Sigmoid colon (tissue), 3 donors: ENCODE results near the gene RAD51C.

Source experiments
- POLR2A ChIP-seq, 2 donors: fragments of 450-650 bp; IDR thresholded peaks; one replicate each; pipeline ENCODE4 v1.6.1; 2016; ENCODE audit warnings: antibody characterized with exemption in 2 of 2, mild to moderate bottlenecking in 2 of 2, moderate library complexity in 2 of 2
- TF ChIP-seq, protein P1 (sequence below), 4 experiments: fragments of 450-650 bp in 3 of 4; fragments of 200-600 bp in 1 of 4; IDR thresholded peaks; one replicate each; pipeline ENCODE4 v1.5.1; 2016 to 2019; ENCODE audit warnings: antibody characterized with exemption in 4 of 4, mild to moderate bottlenecking in 3 of 4, moderate library complexity in 2 of 4

DNA sequence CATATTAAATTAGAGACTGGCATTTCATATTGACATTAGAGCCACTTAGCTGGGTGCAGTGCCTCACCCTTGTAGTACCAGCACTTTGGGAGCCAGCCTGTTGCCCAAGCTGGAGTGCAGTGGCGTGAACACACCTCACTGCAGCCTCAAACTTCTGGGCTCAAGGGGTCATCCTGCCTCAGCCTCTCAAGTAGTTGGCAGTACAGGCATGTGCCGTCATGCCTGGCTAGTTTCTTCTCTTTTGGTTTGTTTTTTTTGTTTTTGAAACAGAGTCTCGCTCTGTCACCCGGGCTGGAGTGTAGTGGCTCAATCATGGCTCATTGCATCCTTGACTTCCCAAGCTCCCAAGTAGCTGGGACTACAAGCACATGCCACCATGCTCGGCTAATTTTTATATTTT is 72.0 kb downstream of the RAD51C start:
- TF ChIP-seq, protein P1, sequence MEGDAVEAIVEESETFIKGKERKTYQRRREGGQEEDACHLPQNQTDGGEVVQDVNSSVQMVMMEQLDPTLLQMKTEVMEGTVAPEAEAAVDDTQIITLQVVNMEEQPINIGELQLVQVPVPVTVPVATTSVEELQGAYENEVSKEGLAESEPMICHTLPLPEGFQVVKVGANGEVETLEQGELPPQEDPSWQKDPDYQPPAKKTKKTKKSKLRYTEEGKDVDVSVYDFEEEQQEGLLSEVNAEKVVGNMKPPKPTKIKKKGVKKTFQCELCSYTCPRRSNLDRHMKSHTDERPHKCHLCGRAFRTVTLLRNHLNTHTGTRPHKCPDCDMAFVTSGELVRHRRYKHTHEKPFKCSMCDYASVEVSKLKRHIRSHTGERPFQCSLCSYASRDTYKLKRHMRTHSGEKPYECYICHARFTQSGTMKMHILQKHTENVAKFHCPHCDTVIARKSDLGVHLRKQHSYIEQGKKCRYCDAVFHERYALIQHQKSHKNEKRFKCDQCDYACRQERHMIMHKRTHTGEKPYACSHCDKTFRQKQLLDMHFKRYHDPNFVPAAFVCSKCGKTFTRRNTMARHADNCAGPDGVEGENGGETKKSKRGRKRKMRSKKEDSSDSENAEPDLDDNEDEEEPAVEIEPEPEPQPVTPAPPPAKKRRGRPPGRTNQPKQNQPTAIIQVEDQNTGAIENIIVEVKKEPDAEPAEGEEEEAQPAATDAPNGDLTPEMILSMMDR (IDR thresholded peaks at IDR 0.05) = no peak
- TF ChIP-seq POLR2A (IDR thresholded peaks at IDR 0.05) = no peak
